Stimulated activated CD8-positive, alpha-beta memory T cell treated with anti-CD3 and anti-CD28 coated beads, Interleukin-4, amount 100 ng/mL, for 48 hours (primary cell): Measurements from ENCODE around the gene FBXO3.
"Not testable (repeated sequence)": the region's sequence is repeated elsewhere in the genome, so short reads cannot be mapped to it uniquely, and the experiment has no call there.

Source experiments
- DNase-seq: peaks from one replicate; pipeline ENCODE4 v3.0.0-alpha.2; 2020

FBXO3 gene

DNA sequence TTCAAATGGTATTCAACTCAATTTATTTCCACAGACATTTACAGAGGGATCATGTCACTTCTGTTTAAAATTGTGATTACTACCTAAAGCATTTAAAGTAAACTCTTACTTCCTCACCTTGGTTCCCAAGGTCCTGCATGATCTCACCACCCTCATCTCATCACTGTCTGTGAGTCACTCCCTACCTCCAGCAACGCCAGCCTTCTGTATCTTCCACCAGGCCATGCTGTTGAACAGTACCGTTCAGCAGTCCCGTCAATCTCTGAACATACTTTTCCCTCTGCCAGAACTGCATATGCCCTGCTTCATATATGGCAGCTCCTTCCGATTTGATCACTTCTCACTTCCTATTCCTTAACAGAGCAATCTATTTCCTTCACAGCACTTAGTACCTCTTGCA, 2.0 kb downstream of the FBXO3 start:
- DNase-seq = no peak

DNA sequence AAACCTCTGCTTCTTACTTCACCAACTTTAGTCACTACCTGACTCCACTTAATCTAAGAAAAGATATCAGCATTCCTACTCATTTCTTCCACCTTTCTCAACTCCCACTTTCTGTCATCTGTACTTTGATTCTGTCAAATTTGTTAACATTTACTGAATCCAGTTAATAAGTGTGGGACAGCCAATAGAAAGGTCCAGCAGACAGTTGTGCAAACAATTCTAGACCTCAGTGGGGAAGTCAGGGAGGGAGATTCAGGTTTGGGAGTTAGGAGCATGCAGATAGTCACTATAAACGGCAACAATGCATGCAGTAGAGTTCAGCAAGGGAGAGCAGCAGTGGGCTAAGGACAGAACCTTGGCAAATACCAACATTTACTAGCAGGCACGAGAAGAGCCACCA, 4.1 kb downstream of the FBXO3 start:
- DNase-seq = no peak

- no peak for DNase-seq
These were observed 4.8 kb downstream of the FBXO3 start for GRCh38 chr11:33769542-33769941.

GRCh38 chr11:33767624-33768023, 6.7 kb downstream of the FBXO3 start:
- no peak for DNase-seq

DNA sequence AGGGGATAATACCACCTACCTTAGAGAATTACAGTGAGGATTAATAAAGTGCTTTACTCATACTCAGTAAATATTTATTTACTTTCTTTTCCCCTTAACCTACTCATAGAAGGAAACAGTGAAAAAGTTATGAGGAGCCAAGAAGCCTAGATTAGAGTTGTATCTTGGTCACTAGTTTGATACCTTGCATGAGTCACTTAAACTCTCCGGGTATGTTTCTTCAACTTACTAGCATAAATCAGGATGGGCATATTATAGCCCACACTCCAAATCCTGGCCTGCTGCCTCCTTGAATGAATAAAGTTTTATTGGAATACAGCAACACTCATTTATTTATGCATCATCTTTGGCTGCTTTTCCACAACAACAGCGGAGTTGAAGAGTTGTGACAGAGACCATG, 8.2 kb downstream of the FBXO3 start:
- no peak for DNase-seq

DNA sequence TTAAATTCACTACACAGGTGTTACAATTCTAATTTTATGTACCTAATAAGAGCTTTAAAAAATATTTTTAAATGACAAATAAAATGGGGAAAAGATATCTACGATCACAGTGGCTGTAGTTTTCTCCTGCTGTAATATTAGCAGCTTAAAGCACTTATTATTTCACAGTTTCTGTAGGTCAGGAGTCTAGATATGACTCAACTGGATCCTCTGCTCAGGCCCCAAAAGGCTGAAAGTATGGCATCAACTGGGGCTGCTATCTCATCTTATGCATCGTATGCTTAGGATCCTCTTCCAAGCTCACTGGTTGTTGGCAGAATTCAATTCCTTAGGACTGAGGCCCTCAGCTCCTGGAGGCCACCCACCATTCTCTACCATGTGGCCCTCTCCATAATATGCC, 12.8 kb downstream of the FBXO3 start:
- no peak for DNase-seq

DNA sequence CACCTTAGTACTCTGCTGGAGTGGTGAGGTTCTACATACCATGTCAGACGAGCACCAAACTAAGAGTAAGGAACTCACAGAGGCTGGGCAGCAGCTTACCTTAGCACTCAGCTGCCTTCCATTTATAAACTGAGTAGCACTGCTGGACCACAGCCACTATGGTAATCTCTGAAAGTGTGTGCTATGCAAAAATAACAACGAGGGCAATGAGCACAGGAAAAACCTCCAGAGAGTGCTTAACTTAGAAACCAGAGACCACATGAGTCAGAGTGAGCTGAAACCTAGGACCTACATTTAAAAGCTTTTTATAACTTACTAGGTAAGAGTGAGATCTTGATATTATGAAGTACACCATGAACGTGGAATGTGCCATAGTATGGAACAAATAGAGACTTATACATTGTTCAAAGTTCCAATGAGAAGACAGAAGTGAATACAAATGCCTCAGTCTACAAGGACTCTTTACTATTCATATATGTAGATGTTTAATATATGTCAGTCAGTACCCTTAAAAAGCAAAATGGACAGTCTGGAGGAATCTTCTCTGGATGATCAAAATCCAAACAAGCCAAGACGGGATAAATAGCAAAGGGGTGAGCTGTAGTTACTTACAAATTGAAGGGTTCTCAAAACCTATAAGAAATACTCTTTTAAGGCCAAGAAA, 20.9 kb downstream of the FBXO3 start:
- no peak for DNase-seq

GRCh38 chr11:33751878-33752277, 22.4 kb downstream of the FBXO3 start:
- no peak for DNase-seq

- no peak for DNase-seq
These were observed 26.3 kb downstream of the FBXO3 start for GRCh38 chr11:33747979-33748378.

- DNase-seq = no peak
These were observed 31.0 kb downstream of the FBXO3 start for GRCh38 chr11:33743291-33743690.

DNA sequence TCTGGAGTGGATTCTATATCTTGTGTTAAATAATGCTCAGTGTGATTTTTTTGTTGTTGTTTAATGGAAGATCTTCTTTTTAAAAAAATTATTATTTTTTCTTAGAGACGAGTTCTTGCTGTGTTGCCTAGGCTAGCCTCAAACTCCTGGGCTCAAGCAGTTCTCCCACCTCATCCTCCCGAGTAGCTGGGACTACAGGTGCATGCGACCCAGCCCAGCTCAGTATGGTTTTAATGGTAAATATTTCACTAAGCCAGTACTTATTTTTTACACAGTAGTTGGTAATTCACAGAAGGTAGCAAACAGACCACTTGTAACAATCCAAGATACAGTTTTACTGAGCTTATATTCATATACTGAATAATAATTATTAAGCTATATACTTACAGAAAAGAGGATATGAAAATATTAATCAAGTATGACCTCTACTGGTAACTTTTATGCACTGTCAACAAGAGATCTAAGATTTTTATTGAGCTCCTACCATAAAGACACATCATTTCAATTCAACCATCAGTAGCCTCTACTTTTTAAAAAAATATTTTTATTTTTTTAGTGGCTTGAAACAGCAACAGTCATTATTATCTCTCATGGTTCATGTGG, 32.0 kb downstream of the FBXO3 start:
- DNase-seq = no peak

- no peak for DNase-seq
These were observed 32.5 kb downstream of the FBXO3 start for GRCh38 chr11:33741806-33742205.

DNA sequence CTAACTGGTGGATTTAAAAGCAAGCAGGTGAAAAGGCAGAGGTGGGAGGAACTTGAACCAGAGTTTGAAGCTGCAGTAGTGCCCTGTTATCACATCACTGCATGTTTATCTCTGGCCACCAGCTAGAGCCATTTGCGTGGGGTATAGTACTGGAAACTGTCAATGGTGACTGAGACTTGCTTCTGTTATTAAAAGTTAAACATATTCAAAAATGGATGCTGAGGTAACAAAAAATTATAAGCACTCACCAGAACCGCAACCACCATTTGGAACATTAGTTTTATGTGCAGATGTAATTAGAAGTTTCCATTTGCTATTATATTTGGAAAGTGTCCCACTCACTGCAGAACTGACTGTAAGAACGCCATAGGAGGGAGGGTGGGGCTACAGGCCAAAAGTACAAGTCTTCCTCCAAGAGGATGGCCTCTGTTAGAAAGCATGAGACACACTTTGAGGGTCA, 36.9 kb downstream of the FBXO3 start:
- DNase-seq = no peak

GRCh38 chr11:33736148-33736812, 38.0 kb downstream of the FBXO3 start, which contains the start of gene CD59:
Gene CD59 (minus strand): TSS chr11:33736423. CDS start chr11:33722445, 13,978 bp downstream.
- peak; percentile 92 for DNase-seq

DNA sequence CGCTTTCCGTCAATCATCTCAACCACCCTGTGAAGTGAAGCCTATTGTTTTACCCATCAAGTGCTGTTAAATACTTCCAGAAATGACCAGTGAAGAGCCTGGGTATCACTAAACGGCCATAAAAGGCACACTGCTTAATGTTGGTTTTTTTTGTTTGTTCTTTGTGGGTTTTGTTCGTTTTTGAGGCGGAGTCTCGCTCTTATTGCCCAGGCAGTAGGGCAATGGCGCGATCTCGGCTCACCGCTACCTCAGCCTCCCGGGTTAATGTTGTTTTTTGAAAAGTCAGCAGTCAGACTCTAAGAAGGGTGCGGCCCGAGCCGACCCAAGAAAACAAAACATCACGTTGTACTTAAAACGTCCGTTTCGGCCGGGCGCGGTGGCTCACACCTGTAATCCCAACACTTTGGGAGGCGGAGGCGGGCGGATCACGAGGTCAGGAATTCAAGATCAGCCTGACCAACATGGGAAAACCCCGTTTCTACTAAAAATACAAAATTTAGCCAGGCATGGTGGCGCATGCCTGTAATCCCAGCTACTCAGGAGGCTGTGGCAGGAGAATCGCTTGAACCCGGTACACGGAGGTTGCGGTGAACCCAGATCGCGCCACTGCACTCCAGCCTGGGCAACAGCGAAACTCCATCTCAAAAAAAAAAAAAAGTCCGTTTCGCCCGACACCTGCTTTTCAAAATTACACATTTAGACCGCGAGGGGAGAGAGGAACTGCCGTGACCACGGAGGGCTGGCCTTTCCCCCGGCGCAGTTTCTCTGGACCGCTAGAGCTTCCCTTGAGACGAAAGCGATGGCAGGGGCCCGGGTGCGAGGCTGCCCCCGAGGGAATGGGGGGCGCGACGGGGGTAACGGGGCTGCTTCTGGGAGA, 38.8 kb downstream of the FBXO3 start:
- DNase-seq = peak; percentile 61

DNA sequence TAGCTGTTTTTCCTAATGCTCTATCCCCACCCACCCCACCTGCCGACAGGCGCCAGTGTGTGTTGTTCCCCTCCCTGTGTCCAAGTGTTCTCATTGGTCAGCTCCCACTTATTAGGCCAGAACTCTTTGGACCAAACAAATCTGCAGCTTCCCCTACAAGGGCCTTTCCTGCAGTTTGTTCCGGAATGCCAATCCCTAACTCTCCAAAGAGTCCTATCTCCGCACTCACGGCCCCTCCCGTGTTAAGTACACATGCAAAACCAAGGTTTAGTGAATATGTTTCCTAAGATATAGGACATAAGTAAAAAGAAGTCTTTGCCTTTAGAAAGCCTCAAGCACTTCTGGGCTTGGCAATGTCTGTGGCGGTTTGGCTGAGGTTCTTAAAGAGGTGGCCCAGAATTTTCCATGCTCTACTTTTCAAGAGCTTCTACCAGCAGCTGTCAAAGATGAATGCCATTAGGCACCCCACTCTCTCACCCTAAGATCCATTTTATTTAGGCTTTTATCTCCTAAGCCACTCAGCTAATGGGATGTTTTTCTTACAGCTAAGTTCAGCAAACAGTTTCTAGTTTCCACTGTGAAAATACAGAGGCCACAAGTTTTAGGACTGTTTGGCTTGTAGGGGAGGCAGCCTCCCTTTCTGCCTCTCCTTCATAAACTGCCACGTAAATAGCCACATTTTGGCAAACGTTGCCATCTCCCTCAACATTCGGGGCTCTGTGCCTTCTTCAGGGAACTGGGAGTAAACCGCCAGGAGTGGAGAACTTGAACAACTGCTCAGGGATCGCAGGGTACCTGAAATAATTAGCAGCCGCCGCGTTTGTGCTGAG, 39.7 kb downstream of the FBXO3 start:
- no peak for DNase-seq

DNA sequence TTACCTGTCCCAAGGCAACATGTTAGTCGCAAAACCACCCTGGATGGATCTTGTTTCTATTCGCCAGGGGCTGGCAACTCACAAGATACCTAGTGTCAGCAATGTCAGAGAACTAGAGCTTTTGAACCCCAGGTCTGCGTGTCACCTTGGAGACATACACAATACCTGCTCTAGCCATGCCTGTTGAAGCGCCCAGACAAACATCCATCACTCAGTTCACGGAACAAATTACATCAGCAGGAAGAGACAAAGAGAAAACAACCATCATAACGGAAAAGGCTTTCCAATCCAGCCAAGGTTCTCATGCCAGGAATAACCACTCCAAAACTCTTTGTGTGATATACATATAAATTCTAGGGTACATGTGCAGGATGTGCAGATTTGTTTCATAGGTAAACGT, 40.3 kb downstream of the FBXO3 start:
- no peak for DNase-seq

DNA sequence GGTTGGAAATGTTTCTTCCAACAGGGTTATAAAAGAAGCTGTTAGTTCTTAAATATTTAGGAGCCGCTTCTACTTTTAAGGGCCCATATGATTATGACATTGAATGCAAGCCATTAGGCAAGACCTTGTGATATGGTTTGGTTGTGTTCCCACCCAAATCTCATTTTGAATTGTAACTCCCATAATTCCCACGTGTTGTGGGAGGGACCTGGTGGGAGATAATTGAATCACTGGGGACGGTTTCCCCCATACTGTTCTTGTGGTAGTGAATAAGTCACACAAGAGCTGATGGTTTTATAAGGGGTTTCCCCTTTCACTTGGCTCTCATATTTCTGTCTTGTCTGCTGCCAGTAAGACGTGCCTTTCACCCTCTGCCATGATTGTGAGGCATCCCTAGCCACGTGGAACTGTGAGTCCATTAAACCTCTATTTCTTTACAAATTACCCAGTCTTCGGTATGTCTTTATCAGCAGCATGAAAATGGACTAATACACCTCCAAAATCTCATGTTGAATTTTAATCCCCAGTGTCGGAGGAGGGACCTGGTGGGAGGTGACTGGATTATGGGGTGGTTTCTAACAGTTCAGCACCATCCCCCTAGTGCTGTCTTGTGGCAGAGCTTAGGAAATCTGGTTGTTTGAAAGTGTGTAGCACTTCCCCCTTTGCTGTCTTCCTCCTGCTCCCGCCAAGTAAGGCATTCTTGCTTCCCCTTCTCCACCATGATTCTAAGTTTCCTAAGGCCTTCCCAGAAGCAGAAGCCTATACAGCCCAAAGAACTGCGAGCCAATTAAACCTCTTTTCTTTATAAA, 42.4 kb downstream of the FBXO3 start:
- peak; percentile 50 for DNase-seq

- DNase-seq = no peak
These were observed 43.6 kb downstream of the FBXO3 start for GRCh38 chr11:33730716-33731115.

DNA sequence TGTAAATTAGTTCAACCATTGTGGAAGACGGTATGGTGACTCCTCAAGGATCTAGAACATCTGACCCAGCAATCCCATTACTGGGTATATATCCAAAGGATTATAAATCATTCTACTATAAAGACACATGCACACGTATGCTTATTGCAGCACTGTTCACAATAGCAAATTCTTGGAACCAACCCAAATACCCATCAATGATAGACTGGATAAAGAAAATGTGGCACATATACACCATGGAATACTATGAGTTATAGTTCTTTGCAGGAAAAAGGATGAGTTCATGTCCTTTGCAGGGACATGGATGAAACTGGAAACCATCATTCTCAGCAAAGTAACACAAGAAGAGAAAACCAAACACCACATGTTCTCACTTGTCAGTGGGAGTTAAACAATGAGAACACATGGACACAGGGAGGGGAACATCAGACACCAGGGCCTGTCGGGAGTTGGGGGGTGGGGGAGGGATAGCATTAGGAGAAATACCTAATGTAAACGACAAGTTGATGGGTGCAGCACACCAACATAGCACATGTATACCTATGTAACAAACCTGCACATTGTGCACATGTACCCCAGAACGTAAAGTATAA, 45.2 kb downstream of the FBXO3 start:
- not testable (repeated sequence) for DNase-seq

DNA sequence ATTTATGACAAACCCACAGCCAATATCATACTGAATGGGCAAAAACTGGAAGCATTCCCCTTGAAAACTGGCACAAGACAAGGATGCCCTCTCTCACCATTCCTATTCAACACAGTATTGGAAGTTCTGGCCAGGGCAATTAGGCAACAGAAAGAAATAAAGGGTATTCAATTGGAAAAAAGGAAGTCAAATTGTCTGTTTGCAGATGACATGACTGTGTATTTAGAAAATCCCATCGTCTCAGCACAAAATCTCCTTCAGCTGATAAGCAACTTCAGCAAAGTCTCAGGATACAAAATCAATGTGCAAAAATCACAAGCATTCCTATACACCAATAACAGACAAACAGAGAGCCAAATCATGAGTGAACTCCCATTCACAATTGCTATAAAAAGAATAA, 46.8 kb downstream of the FBXO3 start:
- not testable (repeated sequence) for DNase-seq
